Stimulated activated CD8-positive, alpha-beta memory T cell treated with anti-CD3 and anti-CD28 coated beads, Interleukin-15, amount 100 ng/mL, for 4 hours (primary cell): ENCODE measurements around the gene POLR1E.
A peak's percentile ranks its signal among the peaks of the same experiment; 100 is the strongest.

Source experiments
- DNase-seq, 2 donors: peaks; one replicate each; pipeline ENCODE4 v3.0.0-alpha.2; 2020; ENCODE audit warnings: low read depth in 2 of 2

Gene POLR1E

GRCh38 chr9:37485389-37486255 lies at the start of gene POLR1E:
Gene POLR1E (plus strand): TSS chr9:37485948. CDS start chr9:37486048, 100 bp downstream.
- DNase-seq: peak; percentile 90 to 92

- no peak for DNase-seq
These were observed 49.2 kb upstream of the POLR1E start for GRCh38 chr9:37436540-37436939.

GRCh38 chr9:37437010-37437409 lies 48.7 kb upstream of the POLR1E start:
- DNase-seq: no peak

GRCh38 chr9:37437621-37438020 lies 48.1 kb upstream of the POLR1E start:
- DNase-seq: no peak

- no peak for DNase-seq
These were observed 47.4 kb upstream of the POLR1E start for GRCh38 chr9:37438359-37438758.

GRCh38 chr9:37441776-37442370 lies 43.9 kb upstream of the POLR1E start:
- no peak for DNase-seq

GRCh38 chr9:37442556-37442955 lies 43.2 kb upstream of the POLR1E start:
- no peak for DNase-seq

GRCh38 chr9:37443566-37443965 lies 42.2 kb upstream of the POLR1E start:
- DNase-seq: no peak

- DNase-seq: no peak
These were observed 40.9 kb upstream of the POLR1E start for GRCh38 chr9:37444890-37445289.

GRCh38 chr9:37445832-37446231 lies 39.9 kb upstream of the POLR1E start:
- no peak for DNase-seq

GRCh38 chr9:37446401-37446800 lies 39.3 kb upstream of the POLR1E start:
- DNase-seq: no peak

- no peak for DNase-seq
These were observed 38.6 kb upstream of the POLR1E start for GRCh38 chr9:37447111-37447510.

- no peak for DNase-seq
These were observed 35.7 kb upstream of the POLR1E start for GRCh38 chr9:37449862-37450632.

GRCh38 chr9:37451628-37452027 lies 34.1 kb upstream of the POLR1E start:
- no peak for DNase-seq

- no peak for DNase-seq
These were observed 33.1 kb upstream of the POLR1E start for GRCh38 chr9:37452611-37453010.

GRCh38 chr9:37453827-37454226 lies 31.9 kb upstream of the POLR1E start:
- DNase-seq: no peak

GRCh38 chr9:37454238-37454637 lies 31.5 kb upstream of the POLR1E start:
- DNase-seq: no peak

- no peak for DNase-seq
These were observed 29.7 kb upstream of the POLR1E start for GRCh38 chr9:37455884-37456647.

- DNase-seq: no peak
These were observed 28.9 kb upstream of the POLR1E start for GRCh38 chr9:37456817-37457216.

- DNase-seq: no peak
These were observed 21.7 kb upstream of the POLR1E start for GRCh38 chr9:37464006-37464405.

GRCh38 chr9:37464426-37465248 lies 21.1 kb upstream of the POLR1E start:
- DNase-seq: peak in 1 of 2 donors; percentile 80
